ENCODE data around the gene SCYL3. TPM values are rescaled to one million over a fixed set of nuclear protein-coding genes. Genes with fewer than 3 reads are reported as not detected.

SCYL3 gene
- total RNA-seq, 1 experiment from 2014 or later: 7.6 TPM

- Histone ChIP-seq H3K79me2 (ENCODE audit: insufficient read depth, low read length) (peaks cover 47% of the 10 kb centered on the region), H3K27me3 (ENCODE audit: insufficient read depth, low read length) (no peaks in the 10 kb centered on the region; the same call in 1 of the 2 replicates), H2AFZ (ENCODE audit: low read depth, low read length, poor library complexity, severe bottlenecking) (no peak overlapping the region), H3K4me2 (ENCODE audit: low read length) (peak overlapping the region; percentile 90), H3K4me3 (replicated peaks in 1 of 2; ENCODE audit: low read depth in 1 of 2, low read length in 2 of 2) (peak overlapping the region; percentile 73 to 77), H4K20me1 (ENCODE audit: insufficient read depth) (no peaks in the 10 kb centered on the region), H3K9ac (ENCODE audit: low read length) (peak overlapping the region; percentile 89), H3K9me3 (ENCODE audit: control insufficient read depth in 1 of 2, insufficient read depth in 1 of 2, low read depth in 1 of 2, low read length in 2 of 2) (no peaks in the 10 kb centered on the region), H3K9me2 (ENCODE audit: insufficient read depth) (no peaks in the 10 kb centered on the region), H3K4me1 (ENCODE audit: control insufficient read depth in 1 of 2, insufficient read depth in 2 of 2, low read length in 2 of 2) (peaks cover 18 to 30% of the 10 kb centered on the region in 2 experiments), H3K36me3 (ENCODE audit: control insufficient read depth in 1 of 2, insufficient read depth in 2 of 2, low read length in 2 of 2) (peaks cover 0 to 8% of the 10 kb centered on the region in 2 experiments; a peak in 1 of 4 replicates), H3K27ac (ENCODE audit: low read depth, low read length) (peak overlapping the region; percentile 80; the same call in 1 of the 2 replicates)
- ChIA-PET RAD21 (ENCODE audit: low non-redundant PET in 1 of 2, low total read pairs in 2 of 2, uncharacterized antibody in 2 of 2, unreplicated experiment in 2 of 2) (no interaction called here), CTCF (no interaction called here), POLR2A (no interaction called here)
- no peak for TF ChIP-seq CBX3 (IDR thresholded peaks at IDR 0.05; ENCODE audit: low read depth)
- TF ChIP-seq CEBPB (IDR thresholded peaks at IDR 0.05; ENCODE audit: low read depth): no peak
- no peak for TF ChIP-seq POLR2A (IDR thresholded peaks at IDR 0.05; ENCODE audit: borderline replicate concordance, extremely low read depth, insufficient read depth, insufficient read length)
- TF ChIP-seq YY1 (IDR thresholded peaks at IDR 0.05; ENCODE audit: extremely low read depth, insufficient replicate concordance, low read depth, low read length): no peak
- no peak for ATAC-seq
- intact Hi-C loops (cut with micrococcal nuclease): no loop called here
- BruUV-seq (replicated peaks): TSS peak; percentile 54
- no peak for DNase-seq (ENCODE audit: low read depth, low spot score)
Measured at GRCh38 chr1:169892176-169892926, 1.3 kb downstream of the SCYL3 start.

DNA sequence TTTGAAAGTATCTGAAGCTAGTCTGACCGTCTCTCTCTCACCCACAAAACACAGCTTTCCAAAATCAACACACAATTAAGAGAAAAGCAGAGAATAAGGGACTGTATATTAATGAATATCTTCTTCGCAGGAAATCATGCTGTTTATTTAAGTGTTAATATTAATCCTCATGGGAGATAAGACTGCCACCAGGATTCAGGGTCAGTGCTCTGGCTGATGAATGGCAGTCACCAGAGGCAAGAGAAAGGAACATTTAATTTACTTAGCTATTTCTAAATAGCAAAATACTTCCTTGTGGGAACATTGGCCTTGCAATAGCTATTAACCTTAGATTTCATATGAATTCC, 2.2 kb downstream of the SCYL3 start:
- ChIA-PET RAD21 (ENCODE audit: low non-redundant PET in 1 of 2, low total read pairs in 2 of 2, uncharacterized antibody in 2 of 2, unreplicated experiment in 2 of 2) (no interaction called here), CTCF (interaction anchor here (0.9 kb wide), 1 partner anchor 345 kb away, joined by 3 read pairs; no protein-coding TSS in a partner anchor), POLR2A (no interaction called here)
- Histone ChIP-seq H3K27ac (ENCODE audit: low read depth, low read length) (peak overlapping the region; percentile 53), H3K9me2 (ENCODE audit: insufficient read depth) (no peaks in the 10 kb centered on the region), H3K9ac (ENCODE audit: low read length) (0 out of 2 replicates have a peak overlapping the region, but pooled peaks have one; percentile 9), H3K79me2 (ENCODE audit: insufficient read depth, low read length) (peaks cover 47% of the 10 kb centered on the region), H2AFZ (ENCODE audit: low read depth, low read length, poor library complexity, severe bottlenecking) (no peak overlapping the region), H4K20me1 (ENCODE audit: insufficient read depth) (no peaks in the 10 kb centered on the region), H3K4me2 (ENCODE audit: low read length) (peak overlapping the region; percentile 90), H3K4me3 (replicated peaks in 1 of 2; ENCODE audit: low read depth in 1 of 2, low read length in 2 of 2) (peak overlapping the region in 1 of 2 experiments; percentile 77; a peak in 1 of 4 replicates), H3K9me3 (ENCODE audit: control insufficient read depth in 1 of 2, insufficient read depth in 1 of 2, low read depth in 1 of 2, low read length in 2 of 2) (no peaks in the 10 kb centered on the region), H3K36me3 (ENCODE audit: control insufficient read depth in 1 of 2, insufficient read depth in 2 of 2, low read length in 2 of 2) (peaks cover 0 to 10% of the 10 kb centered on the region in 2 experiments; a peak in 1 of 4 replicates), H3K4me1 (ENCODE audit: control insufficient read depth in 1 of 2, insufficient read depth in 2 of 2, low read length in 2 of 2) (peaks cover 18 to 30% of the 10 kb centered on the region in 2 experiments), H3K27me3 (ENCODE audit: insufficient read depth, low read length) (no peaks in the 10 kb centered on the region)
- ATAC-seq (no peak), DNase-seq (ENCODE audit: low read depth, low spot score) (no peak)
- no TSS peak for BruUV-seq (replicated peaks)
- TF ChIP-seq, protein P1, sequence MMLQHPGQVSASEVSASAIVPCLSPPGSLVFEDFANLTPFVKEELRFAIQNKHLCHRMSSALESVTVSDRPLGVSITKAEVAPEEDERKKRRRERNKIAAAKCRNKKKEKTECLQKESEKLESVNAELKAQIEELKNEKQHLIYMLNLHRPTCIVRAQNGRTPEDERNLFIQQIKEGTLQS (IDR thresholded peaks at IDR 0.05): no peak
- TF ChIP-seq POLR2AphosphoS5 (IDR thresholded peaks at IDR 0.05; ENCODE audit: low read depth, low read length) (no peak), SIN3A (IDR thresholded peaks at IDR 0.05; ENCODE audit: low read depth) (no peak), EZH2 (IDR thresholded peaks at IDR 0.05) (no peak), CTCF (IDR thresholded peaks at IDR 0.05 in 2 of 3, conservative IDR thresholded peaks at IDR 0.05 in 1 of 3; ENCODE audit: borderline replicate concordance in 1 of 3, insufficient read depth in 1 of 3, low read depth in 2 of 3, low read length in 2 of 3) (no peak), EZH2phosphoT487 (IDR thresholded peaks at IDR 0.05; ENCODE audit: borderline replicate concordance) (no peak), JUND (IDR thresholded peaks at IDR 0.05) (no peak), POLR2A (IDR thresholded peaks at IDR 0.05; ENCODE audit: borderline replicate concordance, extremely low read depth, insufficient read depth, insufficient read length) (no peak), RAD21 (IDR thresholded peaks at IDR 0.05; ENCODE audit: low read depth) (no peak), FOSL1 (IDR thresholded peaks at IDR 0.05; ENCODE audit: low read depth) (no peak)
- TF ChIP-seq, protein P2, sequence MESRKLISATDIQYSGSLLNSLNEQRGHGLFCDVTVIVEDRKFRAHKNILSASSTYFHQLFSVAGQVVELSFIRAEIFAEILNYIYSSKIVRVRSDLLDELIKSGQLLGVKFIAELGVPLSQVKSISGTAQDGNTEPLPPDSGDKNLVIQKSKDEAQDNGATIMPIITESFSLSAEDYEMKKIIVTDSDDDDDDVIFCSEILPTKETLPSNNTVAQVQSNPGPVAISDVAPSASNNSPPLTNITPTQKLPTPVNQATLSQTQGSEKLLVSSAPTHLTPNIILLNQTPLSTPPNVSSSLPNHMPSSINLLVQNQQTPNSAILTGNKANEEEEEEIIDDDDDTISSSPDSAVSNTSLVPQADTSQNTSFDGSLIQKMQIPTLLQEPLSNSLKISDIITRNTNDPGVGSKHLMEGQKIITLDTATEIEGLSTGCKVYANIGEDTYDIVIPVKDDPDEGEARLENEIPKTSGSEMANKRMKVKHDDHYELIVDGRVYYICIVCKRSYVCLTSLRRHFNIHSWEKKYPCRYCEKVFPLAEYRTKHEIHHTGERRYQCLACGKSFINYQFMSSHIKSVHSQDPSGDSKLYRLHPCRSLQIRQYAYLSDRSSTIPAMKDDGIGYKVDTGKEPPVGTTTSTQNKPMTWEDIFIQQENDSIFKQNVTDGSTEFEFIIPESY (IDR thresholded peaks at IDR 0.05; ENCODE audit: extremely low read depth, insufficient replicate concordance, low read length): no peak
- intact Hi-C loops (cut with micrococcal nuclease): no loop called here
